HL-60 (cell line): Measurements from ENCODE around the gene NLGN1.

Experiments
- DNase-seq, 2 experiments: peaks; one replicate each; pipeline ENCODE4 v3.0.0-alpha.2; 2010 to 2020; ENCODE audit warnings: low read depth in 1 of 2, low spot score in 1 of 2
- H3K27ac ChIP-seq: fragments of 250-450 bp; sonication (Bioruptor Pico); replicated peaks from 2 replicates; pipeline ENCODE4 v1.5.1; 2020; ENCODE audit warnings: mild to moderate bottlenecking, moderate library complexity
- H3K27me3 ChIP-seq: fragments of 250-450 bp; sonication (Bioruptor Pico); 2 replicates; pipeline ENCODE4 v1.5.1; 2021; ENCODE audit warnings: mild to moderate bottlenecking, moderate library complexity; ENCODE audit not compliant: insufficient read depth, poor library complexity, severe bottlenecking
- H3K4me3 ChIP-seq: replicated peaks from 2 replicates; pipeline ENCODE4 v1.5.1; 2011; ENCODE audit warnings: mild to moderate bottlenecking, control low read depth, low read length; ENCODE audit not compliant: insufficient read depth
- CTCF ChIP-seq: IDR thresholded peaks from one replicate; pipeline ENCODE4 v1.5.1; 2011; ENCODE audit warnings: low read length, control low read depth, inconsistent platforms; ENCODE audit not compliant: insufficient read depth
- GABPA ChIP-seq: IDR thresholded peaks from 2 replicates; pipeline ENCODE4 v1.6.1; 2012; ENCODE audit warnings: low read depth
- POLR2AphosphoS5 ChIP-seq: IDR thresholded peaks from 2 replicates; pipeline ENCODE4 v1.6.1; 2012; ENCODE audit warnings: low read depth
- SPI1 ChIP-seq: IDR thresholded peaks from 2 replicates; pipeline ENCODE4 v1.6.1; 2012; ENCODE audit warnings: low read depth, mild to moderate bottlenecking, borderline replicate concordance
- TF ChIP-seq, protein P1 (sequence below): IDR thresholded peaks from 2 replicates; pipeline ENCODE4 v1.6.1; 2012; ENCODE audit warnings: low read depth; ENCODE audit not compliant: insufficient replicate concordance

Gene NLGN1

GRCh38 chr3:173945170-173945569, 547.6 kb downstream of the NLGN1 start:
- Histone ChIP-seq H3K4me3 (no peak overlapping the region), H3K27ac (no peak overlapping the region), H3K27me3 (no peaks in the 10 kb centered on the region)
- DNase-seq = no peak
- TF ChIP-seq GABPA (no peak), POLR2AphosphoS5 (no peak), CTCF (no peak), SPI1 (no peak)
- TF ChIP-seq, protein P1, sequence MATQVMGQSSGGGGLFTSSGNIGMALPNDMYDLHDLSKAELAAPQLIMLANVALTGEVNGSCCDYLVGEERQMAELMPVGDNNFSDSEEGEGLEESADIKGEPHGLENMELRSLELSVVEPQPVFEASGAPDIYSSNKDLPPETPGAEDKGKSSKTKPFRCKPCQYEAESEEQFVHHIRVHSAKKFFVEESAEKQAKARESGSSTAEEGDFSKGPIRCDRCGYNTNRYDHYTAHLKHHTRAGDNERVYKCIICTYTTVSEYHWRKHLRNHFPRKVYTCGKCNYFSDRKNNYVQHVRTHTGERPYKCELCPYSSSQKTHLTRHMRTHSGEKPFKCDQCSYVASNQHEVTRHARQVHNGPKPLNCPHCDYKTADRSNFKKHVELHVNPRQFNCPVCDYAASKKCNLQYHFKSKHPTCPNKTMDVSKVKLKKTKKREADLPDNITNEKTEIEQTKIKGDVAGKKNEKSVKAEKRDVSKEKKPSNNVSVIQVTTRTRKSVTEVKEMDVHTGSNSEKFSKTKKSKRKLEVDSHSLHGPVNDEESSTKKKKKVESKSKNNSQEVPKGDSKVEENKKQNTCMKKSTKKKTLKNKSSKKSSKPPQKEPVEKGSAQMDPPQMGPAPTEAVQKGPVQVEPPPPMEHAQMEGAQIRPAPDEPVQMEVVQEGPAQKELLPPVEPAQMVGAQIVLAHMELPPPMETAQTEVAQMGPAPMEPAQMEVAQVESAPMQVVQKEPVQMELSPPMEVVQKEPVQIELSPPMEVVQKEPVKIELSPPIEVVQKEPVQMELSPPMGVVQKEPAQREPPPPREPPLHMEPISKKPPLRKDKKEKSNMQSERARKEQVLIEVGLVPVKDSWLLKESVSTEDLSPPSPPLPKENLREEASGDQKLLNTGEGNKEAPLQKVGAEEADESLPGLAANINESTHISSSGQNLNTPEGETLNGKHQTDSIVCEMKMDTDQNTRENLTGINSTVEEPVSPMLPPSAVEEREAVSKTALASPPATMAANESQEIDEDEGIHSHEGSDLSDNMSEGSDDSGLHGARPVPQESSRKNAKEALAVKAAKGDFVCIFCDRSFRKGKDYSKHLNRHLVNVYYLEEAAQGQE = no peak

GRCh38 chr3:173945806-173946205, 548.3 kb downstream of the NLGN1 start:
- H3K27ac ChIP-seq = no peak overlapping the region
- no peak for DNase-seq
- TF ChIP-seq SPI1 (no peak), POLR2AphosphoS5 (no peak), GABPA (no peak)
- TF ChIP-seq, protein P1 = no peak
- H3K27me3 ChIP-seq = no peaks in the 10 kb centered on the region
- H3K4me3 ChIP-seq = no peak overlapping the region

GRCh38 chr3:173954647-173955046, 557.1 kb downstream of the NLGN1 start:
- Histone ChIP-seq H3K27me3 (no peaks in the 10 kb centered on the region), H3K4me3 (no peak overlapping the region), H3K27ac (no peak overlapping the region)
- no peak for DNase-seq
- TF ChIP-seq SPI1 = no peak
- TF ChIP-seq POLR2AphosphoS5 = no peak
- no peak for TF ChIP-seq CTCF
- TF ChIP-seq, protein P1 = no peak

DNA sequence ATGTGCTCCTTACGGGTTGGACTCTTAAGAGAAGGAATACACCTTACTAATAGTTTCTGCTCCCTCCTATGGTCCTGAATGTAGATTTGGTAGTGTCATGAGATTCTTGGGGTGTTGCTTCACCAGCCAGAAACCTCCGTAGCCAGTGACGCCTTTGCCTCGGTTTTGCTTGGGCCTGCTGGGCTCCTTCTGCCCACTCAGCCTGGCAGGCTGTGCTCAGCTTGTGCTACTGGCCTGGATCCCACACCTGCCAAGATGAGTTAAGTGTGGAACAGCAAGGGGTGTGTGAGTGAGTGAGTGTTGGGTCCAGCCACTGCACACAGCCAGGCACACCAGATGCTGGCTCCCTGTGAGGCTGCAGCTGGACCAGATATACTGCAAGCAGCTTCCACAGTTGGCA, 560.1 kb downstream of the NLGN1 start:
- H3K27ac ChIP-seq = no peak overlapping the region
- TF ChIP-seq POLR2AphosphoS5 (no peak), SPI1 (no peak), GABPA (no peak), CTCF (no peak)
- TF ChIP-seq, protein P1 = no peak
- H3K4me3 ChIP-seq = no peak overlapping the region
- no peak for DNase-seq
- H3K27me3 ChIP-seq = no peaks in the 10 kb centered on the region
